H9 (cell line): ENCODE measurements around the gene TMEM273. TPM values are rescaled to one million over a fixed set of nuclear protein-coding genes. Genes with fewer than 3 reads are reported as not detected.

Source experiments
- DNase-seq: peaks from one replicate; pipeline ENCODE4 v3.0.0-alpha.2; 2017
- H2AFZ ChIP-seq: one replicate; pipeline ENCODE4 v1.6.1; 2013; ENCODE audit warnings: mild to moderate bottlenecking, low read length, control low read depth, moderate library complexity
- H2AK5ac ChIP-seq: 2 replicates; pipeline ENCODE4 v1.6.1; 2013; ENCODE audit warnings: low read length, control low read depth, mixed read lengths; ENCODE audit not compliant: insufficient read length
- H2BK120ac ChIP-seq: one replicate; pipeline ENCODE4 v1.6.1; 2013; ENCODE audit warnings: low read depth, mild to moderate bottlenecking, low read length, control low read depth, inconsistent platforms; ENCODE audit not compliant: poor library complexity, severe bottlenecking
- H2BK12ac ChIP-seq: 2 replicates; pipeline ENCODE4 v1.6.1; 2013; ENCODE audit warnings: low read length, control low read depth, mixed read lengths, low read depth; ENCODE audit not compliant: insufficient read length
- H2BK15ac ChIP-seq: 2 replicates; pipeline ENCODE4 v1.6.1; 2013; ENCODE audit warnings: low read depth, low read length, control low read depth
- H2BK20ac ChIP-seq: one replicate; pipeline ENCODE4 v1.6.1; 2013; ENCODE audit warnings: low read depth, mild to moderate bottlenecking, low read length, control low read depth, inconsistent platforms; ENCODE audit not compliant: poor library complexity, severe bottlenecking
- H2BK5ac ChIP-seq: 2 replicates; pipeline ENCODE4 v1.6.1; 2013; ENCODE audit warnings: low read length, control low read depth, mixed read lengths; ENCODE audit not compliant: insufficient read length
- H3K14ac ChIP-seq: 2 replicates; pipeline ENCODE4 v1.6.1; 2013; ENCODE audit warnings: low read length, control low read depth; ENCODE audit not compliant: insufficient read depth
- H3K18ac ChIP-seq: 2 replicates; pipeline ENCODE4 v1.6.1; 2013; ENCODE audit warnings: low read depth, mild to moderate bottlenecking, mixed read lengths, low read length, control low read depth; ENCODE audit not compliant: insufficient read length
- H3K23ac ChIP-seq: 2 replicates; pipeline ENCODE4 v1.6.1; 2013; ENCODE audit warnings: low read length, control low read depth, mixed read lengths, low read depth; ENCODE audit not compliant: insufficient read length
- H3K23me2 ChIP-seq: 2 replicates; pipeline ENCODE4 v1.6.1; 2013; ENCODE audit warnings: low read depth, mild to moderate bottlenecking, mixed read lengths, low read length, control low read depth; ENCODE audit not compliant: insufficient read length, poor library complexity, severe bottlenecking
- H3K27ac ChIP-seq: 2 replicates; pipeline ENCODE4 v1.5.1; 2013; ENCODE audit warnings: low read length, control low read depth, mixed read lengths, low read depth; ENCODE audit not compliant: insufficient read length
- H3K27me3 ChIP-seq: 2 replicates; pipeline ENCODE4 v1.6.1; 2013; ENCODE audit warnings: low read length, control low read depth, inconsistent platforms; ENCODE audit not compliant: insufficient read depth
- H3K4ac ChIP-seq: 2 replicates; pipeline ENCODE4 v1.6.1; 2013; ENCODE audit warnings: low read depth, mild to moderate bottlenecking, control low read depth, inconsistent platforms, low read length, moderate library complexity
- H3K4me1 ChIP-seq: 2 replicates; pipeline ENCODE4 v1.6.1; 2013; ENCODE audit warnings: low read length, control low read depth, inconsistent platforms; ENCODE audit not compliant: insufficient read depth
- H3K4me2 ChIP-seq: 2 replicates; pipeline ENCODE4 v1.6.1; 2013; ENCODE audit warnings: low read length, control low read depth, mixed read lengths; ENCODE audit not compliant: insufficient read length, insufficient read depth
- H3K56ac ChIP-seq: 2 replicates; pipeline ENCODE4 v1.6.1; 2013; ENCODE audit warnings: low read depth, mild to moderate bottlenecking, mixed read lengths, low read length, control low read depth; ENCODE audit not compliant: insufficient read length
- H3K79me1 ChIP-seq: 2 replicates; pipeline ENCODE4 v1.6.1; 2013; ENCODE audit warnings: low read depth, mild to moderate bottlenecking, moderate library complexity, low read length, control low read depth, inconsistent platforms; ENCODE audit not compliant: insufficient read depth, poor library complexity, severe bottlenecking
- H3K79me2 ChIP-seq: 2 replicates; pipeline ENCODE4 v1.6.1; 2013; ENCODE audit warnings: low read length, control low read depth, inconsistent platforms; ENCODE audit not compliant: insufficient read depth
- H3K9ac ChIP-seq: 2 replicates; pipeline ENCODE4 v1.6.1; 2013; ENCODE audit warnings: low read length, control low read depth, mixed read lengths; ENCODE audit not compliant: insufficient read length; ENCODE audit errors: extremely low read depth
- H3K9me3 ChIP-seq: one replicate; pipeline ENCODE4 v1.6.1; 2013; ENCODE audit warnings: low read depth, low read length, inconsistent platforms; ENCODE audit not compliant: control insufficient read depth
- H3T11ph ChIP-seq: one replicate; pipeline ENCODE4 v1.6.1; 2013; ENCODE audit warnings: mild to moderate bottlenecking, low read length, control low read depth, inconsistent platforms
- H4K20me1 ChIP-seq: one replicate; pipeline ENCODE4 v1.6.1; 2013; ENCODE audit not compliant: control insufficient read depth, insufficient read length, insufficient read depth
- H4K5ac ChIP-seq: 2 replicates; pipeline ENCODE4 v1.6.1; 2013; ENCODE audit warnings: low read depth, mild to moderate bottlenecking, mixed read lengths, low read length, control low read depth; ENCODE audit not compliant: insufficient read length
- H4K8ac ChIP-seq: replicated peaks from 2 replicates; pipeline ENCODE4 v1.6.1; 2013; ENCODE audit warnings: low read length, control low read depth, mixed read lengths, low read depth; ENCODE audit not compliant: insufficient read length
- H4K91ac ChIP-seq: 2 replicates; pipeline ENCODE4 v1.6.1; 2013; ENCODE audit warnings: low read depth, mild to moderate bottlenecking, moderate library complexity, mixed read lengths, low read length, control low read depth; ENCODE audit not compliant: insufficient read length
- H3K27ac Mint-ChIP-seq, 3 experiments: 2 replicates in 2 of 3; 3 replicates in 1 of 3; pipeline ENCODE4 v1.8.0; 2020 to 2021; ENCODE audit warnings: mixed read lengths in 3 of 3, mild to moderate bottlenecking in 1 of 3, moderate library complexity in 1 of 3
- H3K27me3 Mint-ChIP-seq: 2 replicates; pipeline ENCODE4 v1.8.0; 2021; ENCODE audit warnings: low read depth, mild to moderate bottlenecking, moderate library complexity, mixed read lengths
- H3K36me3 Mint-ChIP-seq, 3 experiments: 2 replicates in 2 of 3; 3 replicates in 1 of 3; pipeline ENCODE4 v1.8.0; 2020 to 2021; ENCODE audit warnings: low read depth in 3 of 3, mixed read lengths in 3 of 3; ENCODE audit not compliant: insufficient read depth in 1 of 3
- H3K4me1 Mint-ChIP-seq, 2 experiments: 2 replicates each; pipeline ENCODE4 v1.8.0; 2020; ENCODE audit warnings: mixed read lengths in 2 of 2
- H3K4me3 Mint-ChIP-seq, 2 experiments: 2 replicates in 1 of 2; 3 replicates in 1 of 2; pipeline ENCODE4 v1.8.0; 2020 to 2021; ENCODE audit warnings: mild to moderate bottlenecking in 2 of 2, mixed read lengths in 2 of 2, moderate library complexity in 1 of 2
- H3K9me3 Mint-ChIP-seq, 2 experiments: 2 replicates in 1 of 2; 3 replicates in 1 of 2; pipeline ENCODE4 v1.8.0; 2020; ENCODE audit warnings: mild to moderate bottlenecking in 2 of 2, mixed read lengths in 2 of 2, moderate library complexity in 1 of 2
- WGBS: extraction: QIAGEN DNeasy Blood & Tissue Kit; methylation state at CpG from one replicate; pipeline ENCODE4 v1.1.7; 2013; ENCODE audit warnings: missing lambda C conversion rate, low lambda C conversion rate, mixed read lengths; ENCODE audit not compliant: insufficient read length; ENCODE audit errors: extremely low coverage; 5-methylcytosine and 5-hydroxymethylcytosine counted together
- total RNA-seq: library from RNA; stranded (reverse); gene quantifications from 2 replicates; pipeline ENCODE4 v1.2.1, GENCODE V29; 2021
- TF ChIP-seq, protein P1 (sequence below): fragments of 200-600 bp; sonication (generic); conservative IDR thresholded peaks from 3 replicates; pipeline ENCODE4 v1.8.0; 2021; ENCODE audit warnings: antibody characterized with exemption, mild to moderate bottlenecking

The TMEM273 gene
- total RNA-seq, 1 experiment from 2014 or later: not detected

- no peaks in the 10 kb centered on the region for H3K79me2 ChIP-seq
- no peak overlapping the region for H3K4me3 Mint-ChIP-seq
- H4K5ac ChIP-seq: no peak overlapping the region
- no peak overlapping the region for H2BK5ac ChIP-seq
- H3K9ac ChIP-seq: no peak overlapping the region
- H4K91ac ChIP-seq: no peak overlapping the region
- TF ChIP-seq, protein P1, sequence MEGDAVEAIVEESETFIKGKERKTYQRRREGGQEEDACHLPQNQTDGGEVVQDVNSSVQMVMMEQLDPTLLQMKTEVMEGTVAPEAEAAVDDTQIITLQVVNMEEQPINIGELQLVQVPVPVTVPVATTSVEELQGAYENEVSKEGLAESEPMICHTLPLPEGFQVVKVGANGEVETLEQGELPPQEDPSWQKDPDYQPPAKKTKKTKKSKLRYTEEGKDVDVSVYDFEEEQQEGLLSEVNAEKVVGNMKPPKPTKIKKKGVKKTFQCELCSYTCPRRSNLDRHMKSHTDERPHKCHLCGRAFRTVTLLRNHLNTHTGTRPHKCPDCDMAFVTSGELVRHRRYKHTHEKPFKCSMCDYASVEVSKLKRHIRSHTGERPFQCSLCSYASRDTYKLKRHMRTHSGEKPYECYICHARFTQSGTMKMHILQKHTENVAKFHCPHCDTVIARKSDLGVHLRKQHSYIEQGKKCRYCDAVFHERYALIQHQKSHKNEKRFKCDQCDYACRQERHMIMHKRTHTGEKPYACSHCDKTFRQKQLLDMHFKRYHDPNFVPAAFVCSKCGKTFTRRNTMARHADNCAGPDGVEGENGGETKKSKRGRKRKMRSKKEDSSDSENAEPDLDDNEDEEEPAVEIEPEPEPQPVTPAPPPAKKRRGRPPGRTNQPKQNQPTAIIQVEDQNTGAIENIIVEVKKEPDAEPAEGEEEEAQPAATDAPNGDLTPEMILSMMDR: no peak
- H2BK20ac ChIP-seq: no peak overlapping the region
- no peak overlapping the region for H3K27ac Mint-ChIP-seq
- H3K14ac ChIP-seq: no peak overlapping the region
- H3K18ac ChIP-seq: no peak overlapping the region
- no peak for DNase-seq
- no peaks in the 10 kb centered on the region for H3K4me1 ChIP-seq
- no peaks in the 10 kb centered on the region for H3K9me3 ChIP-seq
- H3K36me3 Mint-ChIP-seq: 0 out of 7 replicates have a peak, but pooled peaks cover 0 to 1% (median 0%) of the 10 kb centered on the region in 3 experiments
- no peak overlapping the region for H4K8ac ChIP-seq
- H3K4ac ChIP-seq: no peak overlapping the region
- no peak overlapping the region for H2BK120ac ChIP-seq
- no peak overlapping the region for H3K27ac ChIP-seq
- H2AFZ ChIP-seq: no peak overlapping the region
- no peaks in the 10 kb centered on the region for H4K20me1 ChIP-seq
- H3K27me3 Mint-ChIP-seq: peaks cover 4% of the 10 kb centered on the region; the same call in 1 of the 2 replicates
- H3K9me3 Mint-ChIP-seq: no peaks in the 10 kb centered on the region
- H3K23ac ChIP-seq: no peak overlapping the region
- H2BK15ac ChIP-seq: no peak overlapping the region
- no CpG with 5 or more reads among the region's 14 CpGs for WGBS
- no peak overlapping the region for H3T11ph ChIP-seq
- no peaks in the 10 kb centered on the region for H3K27me3 ChIP-seq
- no peak overlapping the region for H2BK12ac ChIP-seq
- H2AK5ac ChIP-seq: no peak overlapping the region
- H3K4me2 ChIP-seq: no peak overlapping the region
- no peaks in the 10 kb centered on the region for H3K79me1 ChIP-seq
- peaks cover 16 to 27% of the 10 kb centered on the region in 2 experiments for H3K4me1 Mint-ChIP-seq
- H3K23me2 ChIP-seq: no peaks in the 10 kb centered on the region
- H3K56ac ChIP-seq: no peak overlapping the region
Measured at GRCh38 chr10:49165821-49166483, 22.2 kb downstream of the TMEM273 start.
